ENCODE measurements around the gene UBTD1.
A peak's percentile ranks its signal among the peaks of the same experiment; 100 is the strongest.
"Not testable (repeated sequence)": the region's sequence is repeated elsewhere in the genome, so short reads cannot be mapped to it uniquely, and the experiment has no call there.

The UBTD1 gene

GRCh38 chr10:97562329-97562728 is 63.6 kb downstream of the UBTD1 start:
- not testable (repeated sequence) for DNase-seq (ENCODE audit: low read depth, low spot score)

GRCh38 chr10:97563337-97563736 is 64.6 kb downstream of the UBTD1 start:
- DNase-seq (ENCODE audit: low read depth, low spot score), result no peak

- DNase-seq (ENCODE audit: low read depth, low spot score), result no peak
Measured at GRCh38 chr10:97564776-97565175, 66.1 kb downstream of the UBTD1 start.

GRCh38 chr10:97566336-97566996 is 67.7 kb downstream of the UBTD1 start:
- no peak for DNase-seq (ENCODE audit: low read depth, low spot score)

GRCh38 chr10:97567891-97568290 is 69.2 kb downstream of the UBTD1 start:
- DNase-seq (ENCODE audit: low read depth, low spot score), result no peak

- no peak for DNase-seq (ENCODE audit: low read depth, low spot score)
Measured at GRCh38 chr10:97570146-97570788, 71.5 kb downstream of the UBTD1 start.

- DNase-seq (ENCODE audit: low read depth, low spot score), result no peak
Measured at GRCh38 chr10:97570789-97571471, 72.2 kb downstream of the UBTD1 start.

GRCh38 chr10:97571622-97572021 is 72.9 kb downstream of the UBTD1 start:
- no peak for DNase-seq (ENCODE audit: low read depth, low spot score)

- peak; percentile 5 for DNase-seq (ENCODE audit: low read depth, low spot score)
Measured at GRCh38 chr10:97572214-97572989, 73.7 kb downstream of the UBTD1 start, which contains the start of gene ANKRD2. Gene ANKRD2 (plus strand): TSS chr10:97572779. CDS start chr10:97572789, 10 bp downstream.

GRCh38 chr10:97573021-97573420 is 74.3 kb downstream of the UBTD1 start:
- no peak for DNase-seq (ENCODE audit: low read depth, low spot score)

- DNase-seq (ENCODE audit: low read depth, low spot score), result no peak
Measured at GRCh38 chr10:97573672-97574071, 74.9 kb downstream of the UBTD1 start.

GRCh38 chr10:97574374-97575126 is 75.8 kb downstream of the UBTD1 start:
- no peak for DNase-seq (ENCODE audit: low read depth, low spot score)

- DNase-seq (ENCODE audit: low read depth, low spot score), result no peak
Measured at GRCh38 chr10:97575127-97575668, 76.5 kb downstream of the UBTD1 start.

- DNase-seq (ENCODE audit: low read depth, low spot score), result not testable (repeated sequence)
Measured at GRCh38 chr10:97576487-97576886, 77.8 kb downstream of the UBTD1 start.

GRCh38 chr10:97577701-97578100 is 79.0 kb downstream of the UBTD1 start:
- DNase-seq (ENCODE audit: low read depth, low spot score), result no peak

GRCh38 chr10:97578171-97578844 is 79.6 kb downstream of the UBTD1 start:
- DNase-seq (ENCODE audit: low read depth, low spot score), result no peak

GRCh38 chr10:97580421-97581367 is 82.0 kb downstream of the UBTD1 start:
- DNase-seq (ENCODE audit: low read depth, low spot score), result no peak

GRCh38 chr10:97582169-97582568 is 83.4 kb downstream of the UBTD1 start:
- DNase-seq (ENCODE audit: low read depth, low spot score), result no peak

GRCh38 chr10:97583476-97583875 is 84.8 kb downstream of the UBTD1 start:
- no peak for DNase-seq (ENCODE audit: low read depth, low spot score)

Measured in activated CD4-positive, CD25-positive, alpha-beta regulatory T cell treated with anti-CD3 and anti-CD28 coated beads, Interleukin-2, amount 50 U/mL, for 16 hours (primary cell).